Right atrium auricular region (tissue), 2 donors: ENCODE measurements around the gene ABCC4. TPM values are rescaled to one million over a fixed set of nuclear protein-coding genes. Genes with fewer than 3 reads are reported as not detected.
A peak's percentile ranks its signal among the peaks of the same experiment; 100 is the strongest.
"Not testable (repeated sequence)": the region's sequence is repeated elsewhere in the genome, so short reads cannot be mapped to it uniquely, and the experiment has no call there.

Experiments used
- DNase-seq: peaks from one replicate; pipeline ENCODE4 v3.0.0-alpha.2; 2019; ENCODE audit warnings: low spot score
- H3K27ac ChIP-seq, 2 donors: fragments of 200-600 bp; sonication (generic); 1 replicate in 1 of 2; 2 replicates in 1 of 2; pipeline ENCODE4 v1.5.1; 2016 to 2019
- H3K27me3 ChIP-seq, 2 donors: fragments of 200-600 bp; sonication (generic); one replicate each; pipeline versions ENCODE4 v1.5.1 to v1.6.0; 2017 to 2019
- H3K36me3 ChIP-seq: fragments of 200-600 bp; sonication (generic); one replicate; pipeline ENCODE4 v1.5.1; 2016
- H3K4me1 ChIP-seq, 2 donors: fragments of 200-600 bp; sonication (generic); one replicate each; pipeline versions ENCODE4 v1.5.1 to v1.6.0; 2017 to 2019
- H3K4me3 ChIP-seq, 2 donors: fragments of 200-600 bp; sonication (generic); 1 replicate in 1 of 2; 2 replicates in 1 of 2; pipeline ENCODE4 v1.5.1; 2017 to 2019; ENCODE audit warnings: mild to moderate bottlenecking in 1 of 2, moderate library complexity in 1 of 2
- H3K9me3 ChIP-seq, 2 donors: fragments of 200-600 bp; sonication (generic); one replicate each; pipeline ENCODE4 v1.5.1; 2019
- total RNA-seq, 2 donors: library from RNA; depleted of rRNA; stranded (reverse); fragments of >200 nt; gene quantifications; one replicate each; pipeline ENCODE4 v1.1.0, GENCODE V29; 2016
- TF ChIP-seq, protein P1 (sequence below), 2 donors: fragments of 200-600 bp; sonication (generic); IDR thresholded peaks; one replicate each; pipeline ENCODE4 v1.5.1; 2019; ENCODE audit warnings: antibody characterized with exemption in 2 of 2

Gene ABCC4
- total RNA-seq, 2 donors from 2014 or later, result 3.0 to 4.2 TPM

GRCh38 chr13:95296326-95296925 is 4.8 kb downstream of the ABCC4 start:
- DNase-seq, result no peak
- Histone ChIP-seq H3K4me1 (peaks cover 0 to 17% of the 10 kb centered on the region in 2 donors), H3K4me3 (no peak overlapping the region), H3K36me3 (no peaks in the 10 kb centered on the region), H3K9me3 (no peaks in the 10 kb centered on the region), H3K27me3 (no peaks in the 10 kb centered on the region), H3K27ac (no peak overlapping the region)
- TF ChIP-seq, protein P1, sequence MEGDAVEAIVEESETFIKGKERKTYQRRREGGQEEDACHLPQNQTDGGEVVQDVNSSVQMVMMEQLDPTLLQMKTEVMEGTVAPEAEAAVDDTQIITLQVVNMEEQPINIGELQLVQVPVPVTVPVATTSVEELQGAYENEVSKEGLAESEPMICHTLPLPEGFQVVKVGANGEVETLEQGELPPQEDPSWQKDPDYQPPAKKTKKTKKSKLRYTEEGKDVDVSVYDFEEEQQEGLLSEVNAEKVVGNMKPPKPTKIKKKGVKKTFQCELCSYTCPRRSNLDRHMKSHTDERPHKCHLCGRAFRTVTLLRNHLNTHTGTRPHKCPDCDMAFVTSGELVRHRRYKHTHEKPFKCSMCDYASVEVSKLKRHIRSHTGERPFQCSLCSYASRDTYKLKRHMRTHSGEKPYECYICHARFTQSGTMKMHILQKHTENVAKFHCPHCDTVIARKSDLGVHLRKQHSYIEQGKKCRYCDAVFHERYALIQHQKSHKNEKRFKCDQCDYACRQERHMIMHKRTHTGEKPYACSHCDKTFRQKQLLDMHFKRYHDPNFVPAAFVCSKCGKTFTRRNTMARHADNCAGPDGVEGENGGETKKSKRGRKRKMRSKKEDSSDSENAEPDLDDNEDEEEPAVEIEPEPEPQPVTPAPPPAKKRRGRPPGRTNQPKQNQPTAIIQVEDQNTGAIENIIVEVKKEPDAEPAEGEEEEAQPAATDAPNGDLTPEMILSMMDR (IDR thresholded peaks at IDR 0.05), result peak; percentile 17 to 67

- Histone ChIP-seq H3K9me3 (no peaks in the 10 kb centered on the region), H3K27me3 (no peaks in the 10 kb centered on the region), H3K36me3 (no peaks in the 10 kb centered on the region), H3K27ac (no peak overlapping the region), H3K4me3 (no peak overlapping the region), H3K4me1 (peaks cover 0 to 6% of the 10 kb centered on the region in 2 donors)
- TF ChIP-seq, protein P1 (IDR thresholded peaks at IDR 0.05), result no peak
- no peak for DNase-seq
Observed at GRCh38 chr13:95295026-95295425, 6.2 kb downstream of the ABCC4 start.

GRCh38 chr13:95292622-95293021 is 8.6 kb downstream of the ABCC4 start:
- Histone ChIP-seq H3K27me3 (no peaks in the 10 kb centered on the region), H3K4me1 (no peaks in the 10 kb centered on the region), H3K36me3 (no peaks in the 10 kb centered on the region), H3K4me3 (no peak overlapping the region), H3K27ac (no peak overlapping the region), H3K9me3 (no peaks in the 10 kb centered on the region)
- TF ChIP-seq, protein P1 (IDR thresholded peaks at IDR 0.05), result no peak
- no peak for DNase-seq

DNA sequence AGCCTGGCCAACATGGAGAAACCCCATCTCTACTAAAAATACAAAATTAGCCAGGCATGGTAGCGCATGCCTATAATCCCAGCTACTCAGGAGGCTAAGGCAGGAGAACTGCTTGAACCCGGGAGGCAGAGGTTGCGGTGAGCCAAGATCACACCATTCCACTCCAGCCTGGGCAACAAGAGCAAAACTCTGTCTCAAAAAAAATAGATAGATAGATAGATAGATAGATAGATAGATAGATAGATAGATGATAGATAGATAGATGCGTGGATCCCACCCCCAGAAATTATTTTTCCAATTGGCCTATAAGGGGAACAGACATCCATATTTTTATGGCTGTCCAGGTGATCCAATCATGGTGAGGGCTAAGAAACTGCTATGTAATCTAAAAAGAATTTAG is 11.3 kb downstream of the ABCC4 start:
- H3K9me3 ChIP-seq, H3K4me3 ChIP-seq, DNase-seq, H3K27me3 ChIP-seq, H3K27ac ChIP-seq, H3K36me3 ChIP-seq: not testable (repeated sequence)
- peaks cover 0 to 11% of the 10 kb centered on the region in 2 donors for H3K4me1 ChIP-seq

GRCh38 chr13:95289020-95289444 is 12.2 kb downstream of the ABCC4 start:
- TF ChIP-seq, protein P1 (IDR thresholded peaks at IDR 0.05), result no peak
- H3K27me3 ChIP-seq, result no peaks in the 10 kb centered on the region
- no peaks in the 10 kb centered on the region for H3K9me3 ChIP-seq
- no peak for DNase-seq
- peaks cover 0 to 11% of the 10 kb centered on the region in 2 donors for H3K4me1 ChIP-seq
- no peak overlapping the region for H3K4me3 ChIP-seq
- no peak overlapping the region for H3K27ac ChIP-seq
- no peaks in the 10 kb centered on the region for H3K36me3 ChIP-seq

DNA sequence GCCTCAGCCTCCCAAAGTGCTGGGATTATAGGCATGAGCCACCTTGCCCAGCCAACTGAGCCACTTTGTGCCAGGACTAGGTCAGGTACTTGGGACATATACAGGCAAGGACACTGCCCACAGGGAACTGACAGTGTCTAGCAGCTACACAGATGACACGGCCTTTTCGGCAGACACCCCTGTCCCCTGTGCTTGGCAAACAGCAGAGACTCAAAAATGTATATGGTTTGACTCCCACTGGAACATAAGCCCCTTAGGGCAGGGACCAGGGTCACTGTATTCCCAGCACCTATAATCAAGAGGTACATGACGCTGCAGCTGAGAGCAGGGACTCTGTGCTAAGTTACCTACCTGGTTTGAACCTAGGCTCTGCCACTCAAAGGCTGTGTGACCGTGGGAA is 16.8 kb downstream of the ABCC4 start:
- DNase-seq, result no peak
- peaks cover 0 to 21% of the 10 kb centered on the region in 2 donors for H3K4me1 ChIP-seq
- no peak overlapping the region for H3K4me3 ChIP-seq
- H3K27ac ChIP-seq, result no peak overlapping the region
- TF ChIP-seq, protein P1 (IDR thresholded peaks at IDR 0.05), result no peak
- H3K27me3 ChIP-seq, result no peaks in the 10 kb centered on the region
- H3K9me3 ChIP-seq, result no peaks in the 10 kb centered on the region
- no peaks in the 10 kb centered on the region for H3K36me3 ChIP-seq
